ELR (cell line): ENCODE measurements around the gene IL12RB2.
A peak's percentile ranks its signal among the peaks of the same experiment; 100 is the strongest.

Source experiments
- DNase-seq: peaks from one replicate; pipeline ENCODE4 v3.0.0-alpha.2; 2015; ENCODE audit warnings: low read depth

IL12RB2 gene

GRCh38 chr1:67347688-67348472, 40.2 kb downstream of the IL12RB2 start:
- peak; percentile 76 for DNase-seq

- DNase-seq: no peak
Observed at GRCh38 chr1:67348586-67349252, 41.0 kb downstream of the IL12RB2 start.

- no peak for DNase-seq
Observed at GRCh38 chr1:67350783-67351182, 43.1 kb downstream of the IL12RB2 start.

GRCh38 chr1:67352211-67352610, 44.5 kb downstream of the IL12RB2 start:
- DNase-seq: no peak

- DNase-seq: peak; percentile 43
Observed at GRCh38 chr1:67355745-67356424, 48.2 kb downstream of the IL12RB2 start.

- DNase-seq: no peak
Observed at GRCh38 chr1:67359592-67359991, 51.9 kb downstream of the IL12RB2 start.

GRCh38 chr1:67361641-67362040, 54.0 kb downstream of the IL12RB2 start:
- no peak for DNase-seq

- DNase-seq: peak; percentile 18
Observed at GRCh38 chr1:67367370-67368045, 59.8 kb downstream of the IL12RB2 start.

GRCh38 chr1:67368046-67368514, 60.4 kb downstream of the IL12RB2 start:
- no peak for DNase-seq

GRCh38 chr1:67371043-67371442, 63.4 kb downstream of the IL12RB2 start:
- DNase-seq: no peak

- DNase-seq: peak; percentile 10
Observed at GRCh38 chr1:67371681-67372080, 64.0 kb downstream of the IL12RB2 start.

GRCh38 chr1:67372136-67372535, 64.5 kb downstream of the IL12RB2 start:
- DNase-seq: peak; percentile 31

GRCh38 chr1:67372898-67373297, 65.2 kb downstream of the IL12RB2 start:
- DNase-seq: no peak

GRCh38 chr1:67376381-67376780, 68.7 kb downstream of the IL12RB2 start:
- no peak for DNase-seq

- DNase-seq: no peak
Observed at GRCh38 chr1:67377253-67377652, 69.6 kb downstream of the IL12RB2 start.

- DNase-seq: no peak
Observed at GRCh38 chr1:67381154-67381553, 73.5 kb downstream of the IL12RB2 start.

GRCh38 chr1:67382292-67382691, 74.6 kb downstream of the IL12RB2 start:
- no peak for DNase-seq

GRCh38 chr1:67383999-67384638, 76.4 kb downstream of the IL12RB2 start:
- no peak for DNase-seq

GRCh38 chr1:67390041-67390887, 82.6 kb downstream of the IL12RB2 start:
- DNase-seq: peak; percentile 60

- no peak for DNase-seq
Observed at GRCh38 chr1:67393240-67393639, 85.6 kb downstream of the IL12RB2 start.

GRCh38 chr1:67393737-67394136, 86.1 kb downstream of the IL12RB2 start:
- no peak for DNase-seq
